Esophagus squamous epithelium (tissue), 4 donors: ENCODE results near the gene LRRC53.

Experiments used
- POLR2A ChIP-seq, 4 donors: fragments of 450-650 bp; IDR thresholded peaks; one replicate each; pipeline ENCODE4 v1.6.1; 2017; ENCODE audit warnings: antibody characterized with exemption in 4 of 4, mild to moderate bottlenecking in 4 of 4, moderate library complexity in 3 of 4
- TF ChIP-seq, protein P1 (sequence below), 6 experiments: fragments of 450-650 bp in 4 of 6; fragments of 200-600 bp in 2 of 6; sonication (generic) in 2 of 6; IDR thresholded peaks; one replicate each; pipeline ENCODE4 v1.5.1; 2016 to 2019; ENCODE audit warnings: antibody characterized with exemption in 6 of 6, mild to moderate bottlenecking in 4 of 6, moderate library complexity in 4 of 6

DNA sequence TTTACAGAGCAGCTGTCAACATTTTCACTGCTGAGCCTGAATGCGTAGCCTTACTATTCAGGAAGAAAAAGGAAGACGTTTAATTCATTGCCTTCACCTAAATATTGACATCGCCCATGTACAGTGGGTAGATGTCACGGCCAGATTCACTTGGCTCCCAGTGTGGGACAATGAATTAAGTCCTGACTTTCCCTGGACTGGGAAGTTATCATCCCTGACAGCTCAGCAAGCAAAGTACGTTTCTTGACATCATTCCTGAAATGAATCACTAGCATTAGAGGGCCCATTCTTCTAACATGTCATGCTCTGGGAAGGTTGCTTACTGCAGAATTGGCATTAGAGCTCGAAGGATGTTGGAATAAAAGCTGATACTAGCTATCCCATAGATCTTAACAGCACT is 37.8 kb downstream of the LRRC53 start:
- TF ChIP-seq, protein P1, sequence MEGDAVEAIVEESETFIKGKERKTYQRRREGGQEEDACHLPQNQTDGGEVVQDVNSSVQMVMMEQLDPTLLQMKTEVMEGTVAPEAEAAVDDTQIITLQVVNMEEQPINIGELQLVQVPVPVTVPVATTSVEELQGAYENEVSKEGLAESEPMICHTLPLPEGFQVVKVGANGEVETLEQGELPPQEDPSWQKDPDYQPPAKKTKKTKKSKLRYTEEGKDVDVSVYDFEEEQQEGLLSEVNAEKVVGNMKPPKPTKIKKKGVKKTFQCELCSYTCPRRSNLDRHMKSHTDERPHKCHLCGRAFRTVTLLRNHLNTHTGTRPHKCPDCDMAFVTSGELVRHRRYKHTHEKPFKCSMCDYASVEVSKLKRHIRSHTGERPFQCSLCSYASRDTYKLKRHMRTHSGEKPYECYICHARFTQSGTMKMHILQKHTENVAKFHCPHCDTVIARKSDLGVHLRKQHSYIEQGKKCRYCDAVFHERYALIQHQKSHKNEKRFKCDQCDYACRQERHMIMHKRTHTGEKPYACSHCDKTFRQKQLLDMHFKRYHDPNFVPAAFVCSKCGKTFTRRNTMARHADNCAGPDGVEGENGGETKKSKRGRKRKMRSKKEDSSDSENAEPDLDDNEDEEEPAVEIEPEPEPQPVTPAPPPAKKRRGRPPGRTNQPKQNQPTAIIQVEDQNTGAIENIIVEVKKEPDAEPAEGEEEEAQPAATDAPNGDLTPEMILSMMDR (IDR thresholded peaks at IDR 0.05): no peak
- no peak for TF ChIP-seq POLR2A (IDR thresholded peaks at IDR 0.05)
